DOHH2 (cell line): ENCODE data around the gene C14orf132.

ENCODE experiments used
- CTCF ChIP-seq: fragments of 200-600 bp; sonication (generic); IDR thresholded peaks from one replicate; pipeline ENCODE4 v1.5.1; 2014; ENCODE audit warnings: antibody characterized with exemption, mild to moderate bottlenecking, low read depth, low read length; ENCODE audit not compliant: poor library complexity, severe bottlenecking
- EZH2phosphoT487 ChIP-seq: fragments of 200-600 bp; sonication (generic); IDR thresholded peaks from 2 replicates; pipeline ENCODE4 v1.6.1; 2017; ENCODE audit warnings: borderline replicate concordance, mild to moderate bottlenecking, antibody characterized with exemption, low read length, moderate library complexity, mixed read lengths

DNA sequence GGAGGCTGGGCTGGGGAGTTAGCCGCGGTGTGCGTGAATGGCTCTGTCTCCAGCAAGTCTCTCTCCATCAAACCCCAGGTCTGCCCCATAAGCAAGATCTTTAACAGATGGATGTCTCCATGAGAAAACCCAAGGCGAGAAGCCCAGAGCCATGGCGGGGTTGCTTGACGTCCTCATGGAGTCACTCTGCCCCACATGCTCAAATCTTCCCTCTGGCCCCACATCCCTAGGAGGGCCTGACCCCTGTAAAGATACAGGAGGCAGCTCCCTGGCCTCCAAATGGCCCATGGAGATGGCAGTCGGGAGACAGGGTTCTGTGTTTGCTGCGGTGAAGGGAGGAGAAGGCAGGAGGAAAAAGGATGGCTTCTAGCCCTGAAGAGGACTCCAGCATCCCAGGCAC lies 49.3 kb downstream of the C14orf132 start:
- no peak for TF ChIP-seq CTCF
- TF ChIP-seq EZH2phosphoT487 = no peak
